GM23338 (cell line): ENCODE measurements around the gene MGRN1. TPM values are rescaled to one million over a fixed set of nuclear protein-coding genes. Genes with fewer than 3 reads are reported as not detected.

Experiments
- ATAC-seq: fragments of 200-7000 bp; cut with Tn5 transposase; 3 replicates; pipeline ENCODE4 v1.9.1; 2020
- DNase-seq: peaks from one replicate; pipeline ENCODE4 v3.0.0-alpha.2; 2015; ENCODE audit warnings: low spot score
- H2AFZ ChIP-seq: fragments of 200-600 bp; sonication (generic); 2 replicates; pipeline ENCODE4 v1.8.0; 2016; ENCODE audit warnings: antibody characterized with exemption, mild to moderate bottlenecking, moderate library complexity
- H3F3A ChIP-seq: fragments of 200-600 bp; sonication (generic); replicated peaks from 2 replicates; pipeline ENCODE4 v1.8.0; 2017; ENCODE audit warnings: antibody characterized with exemption, mixed run types, low read depth
- H3K27ac ChIP-seq: fragments of 200-600 bp; sonication (generic); 2 replicates; pipeline ENCODE4 v1.6.1; 2016; ENCODE audit warnings: low read depth
- H3K27me3 ChIP-seq: fragments of 200-600 bp; sonication (generic); 2 replicates; pipeline ENCODE4 v1.8.0; 2016; ENCODE audit warnings: mild to moderate bottlenecking, mixed run types, moderate library complexity; ENCODE audit not compliant: insufficient read depth
- H3K36me3 ChIP-seq: fragments of 200-600 bp; sonication (generic); 2 replicates; pipeline ENCODE4 v1.8.0; 2016; ENCODE audit warnings: mild to moderate bottlenecking; ENCODE audit not compliant: insufficient read depth
- H3K4me1 ChIP-seq: fragments of 200-600 bp; sonication (generic); 2 replicates; pipeline ENCODE4 v1.8.0; 2016; ENCODE audit warnings: mild to moderate bottlenecking, moderate library complexity; ENCODE audit not compliant: insufficient read depth
- H3K4me2 ChIP-seq: fragments of 200-600 bp; sonication (generic); 2 replicates; pipeline ENCODE4 v1.7.1; 2017; ENCODE audit warnings: mixed run types
- H3K4me3 ChIP-seq: fragments of 200-600 bp; sonication (generic); 2 replicates; pipeline ENCODE4 v1.6.1; 2016; ENCODE audit warnings: mixed run types
- H3K79me2 ChIP-seq: fragments of 200-600 bp; sonication (generic); replicated peaks from 2 replicates; pipeline ENCODE4 v1.8.0; 2017; ENCODE audit warnings: mild to moderate bottlenecking; ENCODE audit not compliant: insufficient read depth
- H3K9me2 ChIP-seq: fragments of 200-600 bp; sonication (generic); 2 replicates; pipeline ENCODE4 v1.8.0; 2017; ENCODE audit not compliant: insufficient read depth
- H4K20me1 ChIP-seq: fragments of 200-600 bp; sonication (generic); replicated peaks from 2 replicates; pipeline ENCODE4 v1.8.0; 2017; ENCODE audit warnings: mild to moderate bottlenecking; ENCODE audit not compliant: insufficient read depth
- H3K27ac Mint-ChIP-seq: 2 replicates; pipeline ENCODE4 v1.8.0; 2020; ENCODE audit warnings: inconsistent platforms, mild to moderate bottlenecking, moderate library complexity, mixed read lengths
- H3K27me3 Mint-ChIP-seq: 3 replicates; pipeline ENCODE4 v1.8.0; 2022; ENCODE audit warnings: low read depth, mild to moderate bottlenecking, moderate library complexity, mixed read lengths, inconsistent platforms; ENCODE audit not compliant: insufficient read depth, poor library complexity
- H3K36me3 Mint-ChIP-seq: 3 replicates; pipeline ENCODE4 v1.8.0; 2021; ENCODE audit warnings: low read depth, mild to moderate bottlenecking, inconsistent platforms, moderate library complexity, mixed read lengths
- H3K4me1 Mint-ChIP-seq: 3 replicates; pipeline ENCODE4 v1.8.0; 2020; ENCODE audit warnings: mild to moderate bottlenecking, inconsistent platforms, mixed read lengths
- H3K4me3 Mint-ChIP-seq: 3 replicates; pipeline ENCODE4 v1.8.0; 2021; ENCODE audit warnings: moderate library complexity, mild to moderate bottlenecking, inconsistent platforms, mixed read lengths
- H3K9me3 Mint-ChIP-seq: 3 replicates; pipeline ENCODE4 v1.8.0; 2020; ENCODE audit warnings: moderate library complexity, mild to moderate bottlenecking, inconsistent platforms, mixed read lengths
- polyA plus RNA-seq: library from polyadenylated mRNA; unstranded; fragments of >200 nt; fragmentation: Nextera tagmentation; extraction: Ambion mirVana; gene quantifications from 2 replicates; pipeline ENCODE4 v1.2.1, GENCODE V29; 2016
- total RNA-seq: library from RNA; depleted of rRNA; stranded (reverse); fragments of >200 nt; shearing (Covaris generic); gene quantifications from 2 replicates; pipeline ENCODE4 v1.2.3, GENCODE V29; 2014
- TF ChIP-seq, protein P1 (sequence below): fragments of 250-450 bp; sonication (Bioruptor Pico); IDR thresholded peaks from 2 replicates; pipeline ENCODE4 v1.5.0; 2020; ENCODE audit warnings: mild to moderate bottlenecking, moderate library complexity
- TF ChIP-seq, protein P2 (sequence below), 2 experiments: fragments of 200-600 bp in 1 of 2; sonication (generic) in 1 of 2; conservative IDR thresholded peaks; 2 replicates each; pipeline versions ENCODE4 v1.5.1 to v1.6.1; 2016 to 2017; ENCODE audit warnings: antibody characterized with exemption in 2 of 2, low read depth in 2 of 2, mild to moderate bottlenecking in 2 of 2, moderate library complexity in 1 of 2

Gene MGRN1
- total and polyA plus RNA-seq, 2 experiments from 2014 or later = 13.1 to 71.8 TPM

DNA sequence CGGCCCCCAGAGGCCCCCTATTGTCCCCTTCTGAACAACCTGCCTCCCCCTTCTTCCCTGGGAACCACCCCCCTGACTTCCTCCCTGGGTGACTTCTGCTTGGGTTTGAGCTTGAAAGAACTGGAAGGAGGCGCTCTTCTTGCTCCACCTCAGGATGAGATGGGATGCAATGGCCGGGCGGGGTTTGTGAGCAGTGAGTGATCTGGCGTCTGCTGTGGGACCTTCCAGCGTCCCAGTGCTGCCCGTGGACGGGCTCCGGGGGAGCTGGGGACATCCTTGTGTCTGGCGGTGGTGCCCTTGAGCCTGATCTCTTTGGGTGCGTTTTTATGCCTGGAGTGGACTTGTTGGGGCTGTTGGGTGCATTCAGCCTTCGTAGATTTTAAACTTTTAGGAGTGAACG, 11.6 kb downstream of the MGRN1 start:
- peak; percentile 17; the same call in 2 of the 3 replicates for ATAC-seq
- TF ChIP-seq, protein P1, sequence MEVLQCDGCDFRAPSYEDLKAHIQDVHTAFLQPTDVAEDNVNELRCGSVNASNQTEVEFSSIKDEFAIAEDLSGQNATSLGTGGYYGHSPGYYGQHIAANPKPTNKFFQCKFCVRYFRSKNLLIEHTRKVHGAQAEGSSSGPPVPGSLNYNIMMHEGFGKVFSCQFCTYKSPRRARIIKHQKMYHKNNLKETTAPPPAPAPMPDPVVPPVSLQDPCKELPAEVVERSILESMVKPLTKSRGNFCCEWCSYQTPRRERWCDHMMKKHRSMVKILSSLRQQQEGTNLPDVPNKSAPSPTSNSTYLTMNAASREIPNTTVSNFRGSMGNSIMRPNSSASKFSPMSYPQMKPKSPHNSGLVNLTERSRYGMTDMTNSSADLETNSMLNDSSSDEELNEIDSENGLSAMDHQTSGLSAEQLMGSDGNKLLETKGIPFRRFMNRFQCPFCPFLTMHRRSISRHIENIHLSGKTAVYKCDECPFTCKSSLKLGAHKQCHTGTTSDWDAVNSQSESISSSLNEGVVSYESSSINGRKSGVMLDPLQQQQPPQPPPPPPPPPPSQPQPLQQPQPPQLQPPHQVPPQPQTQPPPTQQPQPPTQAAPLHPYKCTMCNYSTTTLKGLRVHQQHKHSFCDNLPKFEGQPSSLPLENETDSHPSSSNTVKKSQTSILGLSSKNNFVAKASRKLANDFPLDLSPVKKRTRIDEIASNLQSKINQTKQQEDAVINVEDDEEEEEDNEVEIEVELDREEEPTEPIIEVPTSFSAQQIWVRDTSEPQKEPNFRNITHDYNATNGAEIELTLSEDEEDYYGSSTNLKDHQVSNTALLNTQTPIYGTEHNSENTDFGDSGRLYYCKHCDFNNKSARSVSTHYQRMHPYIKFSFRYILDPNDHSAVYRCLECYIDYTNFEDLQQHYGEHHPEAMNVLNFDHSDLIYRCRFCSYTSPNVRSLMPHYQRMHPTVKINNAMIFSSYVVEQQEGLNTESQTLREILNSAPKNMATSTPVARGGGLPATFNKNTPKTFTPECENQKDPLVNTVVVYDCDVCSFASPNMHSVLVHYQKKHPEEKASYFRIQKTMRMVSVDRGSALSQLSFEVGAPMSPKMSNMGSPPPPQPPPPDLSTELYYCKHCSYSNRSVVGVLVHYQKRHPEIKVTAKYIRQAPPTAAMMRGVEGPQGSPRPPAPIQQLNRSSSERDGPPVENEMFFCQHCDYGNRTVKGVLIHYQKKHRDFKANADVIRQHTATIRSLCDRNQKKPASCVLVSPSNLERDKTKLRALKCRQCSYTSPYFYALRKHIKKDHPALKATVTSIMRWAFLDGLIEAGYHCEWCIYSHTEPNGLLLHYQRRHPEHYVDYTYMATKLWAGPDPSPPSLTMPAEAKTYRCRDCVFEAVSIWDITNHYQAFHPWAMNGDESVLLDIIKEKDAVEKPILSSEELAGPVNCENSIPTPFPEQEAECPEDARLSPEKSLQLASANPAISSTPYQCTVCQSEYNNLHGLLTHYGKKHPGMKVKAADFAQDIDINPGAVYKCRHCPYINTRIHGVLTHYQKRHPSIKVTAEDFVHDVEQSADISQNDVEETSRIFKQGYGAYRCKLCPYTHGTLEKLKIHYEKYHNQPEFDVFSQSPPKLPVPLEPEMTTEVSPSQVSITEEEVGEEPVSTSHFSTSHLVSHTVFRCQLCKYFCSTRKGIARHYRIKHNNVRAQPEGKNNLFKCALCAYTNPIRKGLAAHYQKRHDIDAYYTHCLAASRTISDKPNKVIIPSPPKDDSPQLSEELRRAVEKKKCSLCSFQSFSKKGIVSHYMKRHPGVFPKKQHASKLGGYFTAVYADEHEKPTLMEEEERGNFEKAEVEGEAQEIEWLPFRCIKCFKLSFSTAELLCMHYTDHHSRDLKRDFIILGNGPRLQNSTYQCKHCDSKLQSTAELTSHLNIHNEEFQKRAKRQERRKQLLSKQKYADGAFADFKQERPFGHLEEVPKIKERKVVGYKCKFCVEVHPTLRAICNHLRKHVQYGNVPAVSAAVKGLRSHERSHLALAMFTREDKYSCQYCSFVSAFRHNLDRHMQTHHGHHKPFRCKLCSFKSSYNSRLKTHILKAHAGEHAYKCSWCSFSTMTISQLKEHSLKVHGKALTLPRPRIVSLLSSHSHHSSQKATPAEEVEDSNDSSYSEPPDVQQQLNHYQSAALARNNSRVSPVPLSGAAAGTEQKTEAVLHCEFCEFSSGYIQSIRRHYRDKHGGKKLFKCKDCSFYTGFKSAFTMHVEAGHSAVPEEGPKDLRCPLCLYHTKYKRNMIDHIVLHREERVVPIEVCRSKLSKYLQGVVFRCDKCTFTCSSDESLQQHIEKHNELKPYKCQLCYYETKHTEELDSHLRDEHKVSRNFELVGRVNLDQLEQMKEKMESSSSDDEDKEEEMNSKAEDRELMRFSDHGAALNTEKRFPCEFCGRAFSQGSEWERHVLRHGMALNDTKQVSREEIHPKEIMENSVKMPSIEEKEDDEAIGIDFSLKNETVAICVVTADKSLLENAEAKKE = no peak
- TF ChIP-seq, protein P2, sequence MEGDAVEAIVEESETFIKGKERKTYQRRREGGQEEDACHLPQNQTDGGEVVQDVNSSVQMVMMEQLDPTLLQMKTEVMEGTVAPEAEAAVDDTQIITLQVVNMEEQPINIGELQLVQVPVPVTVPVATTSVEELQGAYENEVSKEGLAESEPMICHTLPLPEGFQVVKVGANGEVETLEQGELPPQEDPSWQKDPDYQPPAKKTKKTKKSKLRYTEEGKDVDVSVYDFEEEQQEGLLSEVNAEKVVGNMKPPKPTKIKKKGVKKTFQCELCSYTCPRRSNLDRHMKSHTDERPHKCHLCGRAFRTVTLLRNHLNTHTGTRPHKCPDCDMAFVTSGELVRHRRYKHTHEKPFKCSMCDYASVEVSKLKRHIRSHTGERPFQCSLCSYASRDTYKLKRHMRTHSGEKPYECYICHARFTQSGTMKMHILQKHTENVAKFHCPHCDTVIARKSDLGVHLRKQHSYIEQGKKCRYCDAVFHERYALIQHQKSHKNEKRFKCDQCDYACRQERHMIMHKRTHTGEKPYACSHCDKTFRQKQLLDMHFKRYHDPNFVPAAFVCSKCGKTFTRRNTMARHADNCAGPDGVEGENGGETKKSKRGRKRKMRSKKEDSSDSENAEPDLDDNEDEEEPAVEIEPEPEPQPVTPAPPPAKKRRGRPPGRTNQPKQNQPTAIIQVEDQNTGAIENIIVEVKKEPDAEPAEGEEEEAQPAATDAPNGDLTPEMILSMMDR (conservative IDR thresholded peaks at IDR 0.05; ENCODE audit: low read depth in 2 of 2) = 0 out of 4 replicates have a peak, but pooled peaks of 1 of the 2 experiments have one; percentile 15
- peaks cover 7% of the 10 kb centered on the region; the same call in 2 of the 3 replicates for H3K4me1 Mint-ChIP-seq

More for the DNA sequence above, 11.6 kb downstream of the MGRN1 start:
- Histone ChIP-seq H3K4me3 (no peak overlapping the region), H3K4me1 (no peaks in the 10 kb centered on the region), H3K36me3 (no peaks in the 10 kb centered on the region), H3K4me2 (no peak overlapping the region), H3K27ac (no peak overlapping the region; the same call in 1 of the 2 replicates), H3K9me2 (no peaks in the 10 kb centered on the region), H4K20me1 (peaks cover 9% of the 10 kb centered on the region), H3K27me3 (no peaks in the 10 kb centered on the region), H3F3A (no peaks in the 10 kb centered on the region), H3K79me2 (peaks cover 89% of the 10 kb centered on the region), H2AFZ (no peak overlapping the region)
- no peak for DNase-seq
- peaks cover 10% of the 10 kb centered on the region for H3K27me3 Mint-ChIP-seq
- H3K36me3 Mint-ChIP-seq = no peaks in the 10 kb centered on the region; the same call in 1 of the 3 replicates
- no peaks in the 10 kb centered on the region for H3K9me3 Mint-ChIP-seq
- no peak overlapping the region for H3K4me3 Mint-ChIP-seq
- peak overlapping the region; percentile 35; the same call in 1 of the 2 replicates for H3K27ac Mint-ChIP-seq
